HCT116 (cell line): Measurements from ENCODE around the gene NOP53. TPM values are rescaled to one million over a fixed set of nuclear protein-coding genes. Genes with fewer than 3 reads are reported as not detected.

Experiments
- ATAC-seq: fragments of 200-7000 bp; cut with Tn5 transposase; 2 replicates; pipeline ENCODE4 v1.9.1; 2020; ENCODE audit warnings: mild to moderate bottlenecking, moderate library complexity
- BruUV-seq: library from RNA; stranded (reverse); fragments of 400-500 nt; replicated peaks from 2 replicates; lab custom pipeline; 2021; lab: Mats Ljungman, UMichigan
- CTCF ChIA-PET: fragments of 300-600 bp; sonication (Branson Sonifier 250); formaldehyde crosslinking; loops from one replicate; lab custom pipeline; 2021; ENCODE audit warnings: antibody characterized with exemption; lab: Charles Lee
- POLR2A ChIA-PET: fragments of 300-600, 350-600 bp; sonication (Branson Sonifier 250); formaldehyde crosslinking; loops from one replicate; lab custom pipeline; 2021; ENCODE audit warnings: antibody characterized with exemption; lab: Charles Lee
- RAD21 ChIA-PET, 2 experiments: fragments of 300-600 bp; sonication (Branson Sonifier 250); formaldehyde crosslinking; loops; one replicate each; lab custom pipeline; 2023; ENCODE audit warnings: low total read pairs in 2 of 2; ENCODE audit not compliant: uncharacterized antibody in 2 of 2, unreplicated experiment in 2 of 2, low non-redundant PET in 1 of 2; lab: Charles Lee
- DNase-seq: peaks from one replicate; pipeline ENCODE4 v3.0.0-alpha.2; 2010; ENCODE audit warnings: low read depth, low spot score
- H2AFZ ChIP-seq: fragments of 200-600 bp; shearing (Covaris generic), sonication (generic); 2 replicates; pipeline ENCODE4 v1.6.1; 2017; ENCODE audit warnings: low read depth, mixed run types, mixed read lengths, antibody characterized with exemption, low read length; ENCODE audit not compliant: poor library complexity, severe bottlenecking
- H3K27ac ChIP-seq: 2 replicates; pipeline ENCODE4 v1.5.1; 2012; ENCODE audit warnings: low read depth, low read length
- H3K27me3 ChIP-seq: fragments of 200-600 bp; sonication (generic); 2 replicates; pipeline ENCODE4 v1.6.1; 2016; ENCODE audit warnings: mixed run types, low read length, mixed read lengths; ENCODE audit not compliant: insufficient read depth
- H3K36me3 ChIP-seq, 2 experiments: fragments of 200-500 bp in 1 of 2; fragments of 200-600 bp in 1 of 2; sonication (Bioruptor generic) in 1 of 2; sonication (generic) in 1 of 2; 2 replicates each; pipeline versions ENCODE4 v1.5.1 to v1.6.1; 2014 to 2016; ENCODE audit warnings: low read length in 2 of 2, inconsistent platforms in 1 of 2, mixed read lengths in 1 of 2, mixed run types in 1 of 2; ENCODE audit not compliant: insufficient read depth in 2 of 2, control insufficient read depth in 1 of 2
- H3K4me1 ChIP-seq, 2 experiments: fragments of 200-600 bp in 1 of 2; sonication (generic) in 1 of 2; 2 replicates each; pipeline versions ENCODE4 v1.5.1 to v1.6.1; 2012 to 2017; ENCODE audit warnings: low read length in 2 of 2, inconsistent platforms in 1 of 2, mild to moderate bottlenecking in 1 of 2, mixed read lengths in 1 of 2, mixed run types in 1 of 2, moderate library complexity in 1 of 2; ENCODE audit not compliant: insufficient read depth in 2 of 2, control insufficient read depth in 1 of 2
- H3K4me2 ChIP-seq: fragments of 200-600 bp; sonication (generic); 2 replicates; pipeline ENCODE4 v1.6.1; 2017; ENCODE audit warnings: mixed run types, low read length, mixed read lengths
- H3K4me3 ChIP-seq, 2 experiments: fragments of 200-600 bp in 1 of 2; sonication (generic) in 1 of 2; replicated peaks in 1 of 2; 2 replicates each; pipeline ENCODE4 v1.5.1; 2011 to 2016; ENCODE audit warnings: low read length in 2 of 2, control low read depth in 1 of 2, low read depth in 1 of 2, mild to moderate bottlenecking in 1 of 2, mixed read lengths in 1 of 2, mixed run types in 1 of 2
- H3K79me2 ChIP-seq: fragments of 200-600 bp; sonication (generic); 2 replicates; pipeline ENCODE4 v1.6.1; 2017; ENCODE audit warnings: mild to moderate bottlenecking, mixed run types, low read length, moderate library complexity, mixed read lengths; ENCODE audit not compliant: insufficient read depth
- H3K9ac ChIP-seq: fragments of 200-600 bp; sonication (generic); 2 replicates; pipeline ENCODE4 v1.6.1; 2016; ENCODE audit warnings: low read length, mixed read lengths
- H3K9me2 ChIP-seq: fragments of 200-600 bp; sonication (generic), shearing (Covaris generic); 2 replicates; pipeline ENCODE4 v1.6.1; 2017; ENCODE audit warnings: mixed run types, mild to moderate bottlenecking, moderate library complexity; ENCODE audit not compliant: insufficient read depth
- H3K9me3 ChIP-seq, 2 experiments: fragments of 200-500 bp in 1 of 2; fragments of 200-600 bp in 1 of 2; sonication (Bioruptor generic) in 1 of 2; sonication (generic) in 1 of 2; 2 replicates each; pipeline ENCODE4 v1.6.1; 2014 to 2017; ENCODE audit warnings: low read length in 2 of 2, mixed read lengths in 2 of 2, inconsistent platforms in 1 of 2, low read depth in 1 of 2, mild to moderate bottlenecking in 1 of 2, mixed run types in 1 of 2, moderate library complexity in 1 of 2; ENCODE audit not compliant: control insufficient read depth in 1 of 2, insufficient read depth in 1 of 2
- H4K20me1 ChIP-seq: fragments of 200-600 bp; sonication (generic), shearing (Covaris generic); 2 replicates; pipeline ENCODE4 v1.6.1; 2017; ENCODE audit warnings: mixed run types, mild to moderate bottlenecking, moderate library complexity; ENCODE audit not compliant: insufficient read depth
- CEBPB ChIP-seq: IDR thresholded peaks from 2 replicates; pipeline ENCODE4 v1.6.1; 2012; ENCODE audit warnings: low read depth
- CTCF ChIP-seq, 3 experiments: fragments of 200-600 bp in 1 of 3; sonication (generic) in 1 of 3; IDR thresholded peaks in 2 of 3; conservative IDR thresholded peaks in 1 of 3; 2 replicates each; pipeline ENCODE4 v1.5.1; 2012 to 2017; ENCODE audit warnings: low read depth in 2 of 3, low read length in 2 of 3, antibody characterized with exemption in 1 of 3, borderline replicate concordance in 1 of 3, control low read depth in 1 of 3, mild to moderate bottlenecking in 1 of 3, mixed read lengths in 1 of 3, mixed run types in 1 of 3, moderate library complexity in 1 of 3; ENCODE audit not compliant: insufficient read depth in 1 of 3
- ELF1 ChIP-seq: IDR thresholded peaks from 2 replicates; pipeline ENCODE4 v1.6.1; 2012; ENCODE audit warnings: low read depth, borderline replicate concordance
- POLR2AphosphoS5 ChIP-seq: IDR thresholded peaks from 2 replicates; pipeline ENCODE4 v1.6.1; 2011; ENCODE audit warnings: mild to moderate bottlenecking, low read depth, low read length, moderate library complexity
- REST ChIP-seq: IDR thresholded peaks from 2 replicates; pipeline ENCODE4 v1.6.1; 2012; ENCODE audit warnings: low read depth
- SIN3A ChIP-seq: IDR thresholded peaks from 2 replicates; pipeline ENCODE4 v1.6.1; 2012; ENCODE audit warnings: low read depth
- ZNF274 ChIP-seq: fragments of 200-500 bp; sonication (Bioruptor generic); IDR thresholded peaks from 2 replicates; pipeline ENCODE4 v1.6.1; 2014; ENCODE audit warnings: mild to moderate bottlenecking, low read depth, low read length, inconsistent platforms
- intact Hi-C: fragments of 100-400 bp; cut with micrococcal nuclease; formaldehyde crosslinking; loops from 2 replicates; pipeline ENCODE4 v1.10.0; 2022
- total RNA-seq: library from RNA; stranded (reverse); gene quantifications from one replicate; pipeline ENCODE4 v1.2.1, GENCODE V29; 2021; ENCODE audit not compliant: unreplicated experiment

The NOP53 gene
- total RNA-seq, 1 experiment from 2014 or later, result 322 TPM

- BruUV-seq, result no TSS peak
- Histone ChIP-seq H3K9me3 (no peaks in the 10 kb centered on the region), H3K4me1 (peaks cover 3 to 9% of the 10 kb centered on the region in 2 experiments; a peak in 3 of 4 replicates), H3K9me2 (no peaks in the 10 kb centered on the region), H3K36me3 (peaks cover 7 to 10% of the 10 kb centered on the region in 2 experiments; a peak in 3 of 4 replicates), H2AFZ (no peak overlapping the region), H3K27me3 (no peaks in the 10 kb centered on the region), H3K27ac (no peak overlapping the region), H4K20me1 (no peaks in the 10 kb centered on the region)
- intact Hi-C loops, result no loop called here
- RAD21 ChIA-PET, result no interaction called here
- DNase-seq, result no peak
- ATAC-seq, result no peak
- TF ChIP-seq CTCF (IDR thresholded peaks at IDR 0.05 in 2 of 3, conservative IDR thresholded peaks at IDR 0.05 in 1 of 3; ENCODE audit: borderline replicate concordance in 1 of 3, insufficient read depth in 1 of 3, low read depth in 2 of 3, low read length in 2 of 3) (no peak), ZNF274 (no peak), ELF1 (no peak), SIN3A (no peak), CEBPB (no peak), POLR2AphosphoS5 (no peak), REST (no peak)
- TF ChIP-seq, all 23 proteins: peak for 0
- POLR2A ChIA-PET, result no interaction called here
- no peak overlapping the region for H3K9ac ChIP-seq
- H3K79me2 ChIP-seq, result no peaks in the 10 kb centered on the region
- no peak overlapping the region for H3K4me3 ChIP-seq
- CTCF ChIA-PET, result interaction anchor here (0.7 kb wide), 1 partner anchor 11 kb away, joined by 3 read pairs; the partner anchor contains the start of gene EHD2
- H3K4me2 ChIP-seq, result no peak overlapping the region
Measured at GRCh38 chr19:47701717-47702552, 43.4 kb upstream of the NOP53 start.
